ENCODE data around the gene CPEB1.

GRCh38 chr15:82545478-82545877 lies 101.7 kb downstream of the CPEB1 start:
- TF ChIP-seq CTCF (conservative IDR thresholded peaks at IDR 0.05) = no peak
- no peak for TF ChIP-seq ZFX (IDR thresholded peaks at IDR 0.05)

Measured in C4-2B (cell line).